Effector memory CD4-positive, alpha-beta T cell (primary cell): Measurements from ENCODE around the gene SPRED2.

Source experiments
- DNase-seq, 3 donors: peaks; one replicate each; pipeline ENCODE4 v3.0.0-alpha.2; 2020
- H3K27ac ChIP-seq: 2 replicates; pipeline ENCODE4 v1.7.0; 2013; ENCODE audit warnings: mild to moderate bottlenecking, low read length, moderate library complexity; ENCODE audit not compliant: insufficient read depth, poor library complexity, severe bottlenecking
- H3K27me3 ChIP-seq: replicated peaks from 2 replicates; pipeline ENCODE4 v1.7.0; 2013; ENCODE audit warnings: mild to moderate bottlenecking, low read length; ENCODE audit not compliant: insufficient read depth, control insufficient read depth, poor library complexity, severe bottlenecking
- H3K36me3 ChIP-seq: 2 replicates; pipeline ENCODE4 v1.7.0; 2013; ENCODE audit warnings: mild to moderate bottlenecking, low read length, moderate library complexity; ENCODE audit not compliant: control insufficient read depth, insufficient read depth
- H3K4me1 ChIP-seq: 2 replicates; pipeline ENCODE4 v1.7.0; 2013; ENCODE audit warnings: low read length, mild to moderate bottlenecking; ENCODE audit not compliant: control insufficient read depth, insufficient read depth, poor library complexity, severe bottlenecking
- H3K4me3 ChIP-seq: 2 replicates; pipeline ENCODE4 v1.7.0; 2013; ENCODE audit warnings: low read length, low read depth, mild to moderate bottlenecking; ENCODE audit not compliant: insufficient read depth, poor library complexity, severe bottlenecking
- H3K9me3 ChIP-seq: 2 replicates; pipeline ENCODE4 v1.7.0; 2013; ENCODE audit warnings: mild to moderate bottlenecking, low read length, moderate library complexity; ENCODE audit not compliant: control insufficient read depth

SPRED2 gene

GRCh38 chr2:65416945-65417344 is 15.5 kb downstream of the SPRED2 start:
- H3K9me3 ChIP-seq: no peaks in the 10 kb centered on the region

GRCh38 chr2:65416321-65416720 is 16.1 kb downstream of the SPRED2 start:
- Histone ChIP-seq H3K9me3 (no peaks in the 10 kb centered on the region), H3K27me3 (no peaks in the 10 kb centered on the region)

More at GRCh38 chr2:65416945-65417344, 15.5 kb downstream of the SPRED2 start:
- no peak for DNase-seq
- Histone ChIP-seq H3K4me1 (no peaks in the 10 kb centered on the region), H3K27me3 (no peaks in the 10 kb centered on the region), H3K36me3 (no peaks in the 10 kb centered on the region), H3K4me3 (no peak overlapping the region), H3K27ac (no peak overlapping the region)

GRCh38 chr2:65415091-65415490 is 17.3 kb downstream of the SPRED2 start:
- no peak overlapping the region for H3K4me3 ChIP-seq
- DNase-seq: no peak
- H3K27me3 ChIP-seq: no peaks in the 10 kb centered on the region
- H3K36me3 ChIP-seq: no peaks in the 10 kb centered on the region
- H3K9me3 ChIP-seq: no peaks in the 10 kb centered on the region
- H3K4me1 ChIP-seq: no peaks in the 10 kb centered on the region
- no peak overlapping the region for H3K27ac ChIP-seq

More at GRCh38 chr2:65416321-65416720, 16.1 kb downstream of the SPRED2 start:
- Histone ChIP-seq H3K4me1 (no peaks in the 10 kb centered on the region), H3K27ac (no peak overlapping the region), H3K36me3 (no peaks in the 10 kb centered on the region), H3K4me3 (no peak overlapping the region)
- no peak for DNase-seq

- no peak for DNase-seq
- no peaks in the 10 kb centered on the region for H3K4me1 ChIP-seq
Measured at GRCh38 chr2:65413610-65414009, 18.8 kb downstream of the SPRED2 start.

GRCh38 chr2:65413106-65413505 is 19.3 kb downstream of the SPRED2 start:
- Histone ChIP-seq H3K36me3 (no peaks in the 10 kb centered on the region), H3K4me1 (no peaks in the 10 kb centered on the region), H3K27ac (no peak overlapping the region), H3K27me3 (no peaks in the 10 kb centered on the region), H3K4me3 (no peak overlapping the region), H3K9me3 (no peaks in the 10 kb centered on the region)
- no peak for DNase-seq

More at GRCh38 chr2:65413610-65414009, 18.8 kb downstream of the SPRED2 start:
- Histone ChIP-seq H3K4me3 (no peak overlapping the region), H3K27ac (no peak overlapping the region), H3K27me3 (no peaks in the 10 kb centered on the region), H3K36me3 (no peaks in the 10 kb centered on the region), H3K9me3 (no peaks in the 10 kb centered on the region)

GRCh38 chr2:65411056-65411795 is 21.2 kb downstream of the SPRED2 start:
- H3K9me3 ChIP-seq: no peaks in the 10 kb centered on the region
- H3K27me3 ChIP-seq: no peaks in the 10 kb centered on the region
- H3K36me3 ChIP-seq: no peaks in the 10 kb centered on the region
- H3K4me1 ChIP-seq: no peaks in the 10 kb centered on the region
- no peak for DNase-seq
- no peak overlapping the region for H3K27ac ChIP-seq
- H3K4me3 ChIP-seq: no peak overlapping the region

- no peak for DNase-seq
- H3K36me3 ChIP-seq: no peaks in the 10 kb centered on the region
- H3K27me3 ChIP-seq: no peaks in the 10 kb centered on the region
- H3K9me3 ChIP-seq: no peaks in the 10 kb centered on the region
- H3K27ac ChIP-seq: no peak overlapping the region
- no peak overlapping the region for H3K4me3 ChIP-seq
- H3K4me1 ChIP-seq: no peaks in the 10 kb centered on the region
Measured at GRCh38 chr2:65409045-65409444, 23.4 kb downstream of the SPRED2 start.

- H3K9me3 ChIP-seq: no peaks in the 10 kb centered on the region
- no peak overlapping the region for H3K4me3 ChIP-seq
- no peaks in the 10 kb centered on the region for H3K4me1 ChIP-seq
- no peak for DNase-seq
- no peak overlapping the region for H3K27ac ChIP-seq
- no peaks in the 10 kb centered on the region for H3K36me3 ChIP-seq
- no peaks in the 10 kb centered on the region for H3K27me3 ChIP-seq
Measured at GRCh38 chr2:65407240-65407639, 25.2 kb downstream of the SPRED2 start.

- no peaks in the 10 kb centered on the region for H3K36me3 ChIP-seq
- no peaks in the 10 kb centered on the region for H3K9me3 ChIP-seq
- H3K4me1 ChIP-seq: no peaks in the 10 kb centered on the region
- H3K27ac ChIP-seq: no peak overlapping the region
- no peak for DNase-seq
- H3K27me3 ChIP-seq: no peaks in the 10 kb centered on the region
- no peak overlapping the region for H3K4me3 ChIP-seq
Measured at GRCh38 chr2:65404988-65405697, 27.3 kb downstream of the SPRED2 start.

GRCh38 chr2:65403529-65403915 is 28.9 kb downstream of the SPRED2 start:
- DNase-seq: no peak
- Histone ChIP-seq H3K27me3 (no peaks in the 10 kb centered on the region), H3K36me3 (no peaks in the 10 kb centered on the region), H3K4me3 (no peak overlapping the region), H3K4me1 (no peaks in the 10 kb centered on the region), H3K27ac (no peak overlapping the region), H3K9me3 (no peaks in the 10 kb centered on the region)
